WI38 (cell line): ENCODE measurements around the gene ARL15.

Experiments
- H3K4me3 ChIP-seq: 2 replicates; pipeline ENCODE4 v1.5.1; 2011; ENCODE audit warnings: low read depth, mild to moderate bottlenecking, control low read depth, low read length
- CTCF ChIP-seq: IDR thresholded peaks from 2 replicates; pipeline ENCODE4 v1.5.1; 2012; ENCODE audit warnings: low read depth, mild to moderate bottlenecking, control low read depth, low read length

Gene ARL15

GRCh38 chr5:53972314-53972713 lies 338.1 kb downstream of the ARL15 start:
- no peak overlapping the region for H3K4me3 ChIP-seq
- TF ChIP-seq CTCF, result no peak

DNA sequence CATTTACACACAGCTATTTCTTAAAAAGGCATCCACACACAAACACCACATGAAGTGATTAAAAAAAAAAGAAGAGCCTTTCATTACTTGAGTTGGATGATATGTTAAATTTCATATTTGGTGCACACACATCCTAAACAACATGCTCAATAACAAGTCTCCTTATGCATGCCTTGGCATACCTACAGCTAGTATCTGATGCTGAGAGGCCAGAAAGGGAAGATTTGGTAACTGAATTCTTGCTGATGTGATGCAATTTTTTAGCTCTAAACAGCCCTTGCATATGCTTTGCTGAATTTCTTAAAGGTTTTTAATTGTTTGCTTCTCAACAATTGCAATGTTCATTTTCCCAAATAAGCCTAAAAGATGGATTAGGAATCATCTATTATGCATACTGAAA lies 338.8 kb downstream of the ARL15 start:
- TF ChIP-seq CTCF, result no peak
- no peak overlapping the region for H3K4me3 ChIP-seq

DNA sequence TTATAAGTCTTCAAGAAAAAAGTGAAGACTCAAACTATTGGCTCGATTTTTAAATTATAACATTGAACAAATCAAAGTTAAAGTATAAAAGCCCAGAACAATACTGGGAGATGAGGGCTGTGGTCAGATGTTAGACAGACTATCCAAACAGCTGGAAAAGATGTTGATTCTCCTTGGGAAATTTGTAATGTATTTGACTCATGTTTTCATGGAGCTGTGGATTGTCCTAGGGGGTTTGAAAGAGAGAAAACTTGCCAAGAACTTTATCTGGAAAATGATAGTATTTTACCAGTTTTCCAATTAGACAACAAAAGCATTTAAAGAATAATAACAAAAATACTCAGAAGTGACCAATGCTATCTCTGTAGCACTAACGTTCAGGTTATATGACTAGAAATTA lies 339.2 kb downstream of the ARL15 start:
- no peak overlapping the region for H3K4me3 ChIP-seq
- no peak for TF ChIP-seq CTCF

DNA sequence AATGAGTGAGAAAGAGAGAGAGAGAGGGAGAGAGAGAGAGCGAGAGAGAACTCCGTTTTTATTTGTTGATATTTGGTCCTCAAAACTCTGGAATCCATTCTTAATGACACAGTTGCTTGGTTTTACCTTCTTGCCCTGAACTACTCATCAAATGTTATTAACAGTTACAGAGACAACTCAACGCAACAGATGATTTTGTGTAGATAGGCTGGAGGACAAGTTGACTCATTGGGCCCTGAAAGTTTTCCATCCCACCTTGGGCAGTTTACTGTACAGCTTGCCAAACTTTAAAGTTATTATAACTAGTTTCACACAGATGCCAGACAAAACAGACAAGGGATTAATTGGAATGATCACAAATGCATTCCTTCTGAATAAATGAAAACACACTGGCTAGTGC lies 339.9 kb downstream of the ARL15 start:
- no peak for TF ChIP-seq CTCF

DNA sequence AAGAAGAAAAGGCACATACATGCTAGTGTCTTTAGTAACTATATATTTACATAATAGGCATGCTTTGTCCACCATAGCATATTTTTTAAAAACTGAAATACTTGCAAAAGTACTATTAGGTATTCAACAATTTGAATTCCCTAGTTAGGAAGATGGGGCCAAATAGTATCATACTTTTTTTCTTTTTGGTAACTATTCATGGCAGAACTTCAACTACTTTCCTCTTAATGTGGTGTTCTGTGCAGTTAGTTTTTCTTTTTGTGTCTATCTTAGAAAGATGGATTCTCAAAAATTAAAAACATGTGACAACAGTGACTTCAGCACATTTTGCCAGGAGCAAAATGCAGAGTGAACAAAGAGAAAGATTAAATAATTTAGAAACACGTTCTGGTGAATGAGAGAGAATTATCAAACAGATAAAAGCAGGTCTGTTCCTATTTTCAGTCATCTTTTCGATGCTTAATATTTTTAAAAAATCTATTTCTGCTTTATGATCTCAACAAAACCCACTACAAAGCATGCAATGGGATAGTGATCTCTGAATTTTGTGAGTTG lies 341.1 kb downstream of the ARL15 start:
- TF ChIP-seq CTCF, result no peak
- H3K4me3 ChIP-seq, result no peak overlapping the region

More for the DNA sequence above, 339.9 kb downstream of the ARL15 start:
- no peak overlapping the region for H3K4me3 ChIP-seq

GRCh38 chr5:53965459-53965858 lies 344.9 kb downstream of the ARL15 start:
- no peak for TF ChIP-seq CTCF
- H3K4me3 ChIP-seq, result no peak overlapping the region

DNA sequence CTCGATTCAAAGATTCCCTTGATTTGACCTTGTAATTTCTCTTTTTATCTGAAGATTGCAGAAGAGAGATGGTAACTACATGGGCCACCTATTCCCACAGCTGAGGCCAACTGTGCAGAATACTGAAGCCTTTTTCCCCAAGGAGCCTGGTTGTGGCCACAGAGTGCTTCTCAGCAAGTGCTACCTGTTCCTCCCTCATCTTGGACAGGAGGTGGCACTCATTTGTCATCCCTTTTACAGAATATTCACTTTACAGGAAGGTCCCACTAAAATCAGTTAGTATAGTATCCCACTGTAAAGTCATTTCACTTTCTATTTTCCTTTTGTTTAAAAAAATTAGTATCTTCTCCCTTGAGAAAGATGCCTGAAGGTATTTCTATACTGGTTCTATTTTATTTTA lies 346.4 kb downstream of the ARL15 start:
- no peak for TF ChIP-seq CTCF
- no peak overlapping the region for H3K4me3 ChIP-seq
